Heart left ventricle (tissue), 16 donors: ENCODE results near the gene AZIN2. TPM values are rescaled to one million over a fixed set of nuclear protein-coding genes. Genes with fewer than 3 reads are reported as not detected.

Experiments
- ATAC-seq, 4 donors: fragments of 200-7000 bp; cut with Tn5 transposase; one replicate each; pipeline ENCODE4 v1.9.1; 2020 to 2022; ENCODE audit warnings: moderate library complexity in 4 of 4, mild to moderate bottlenecking in 3 of 4, moderate number of reproducible peaks in 1 of 4
- DNase-seq, 5 donors: peaks; one replicate each; pipeline ENCODE4 v3.0.0-alpha.2; 2020
- H3K27ac ChIP-seq, 12 donors: fragments of 200-600 bp; sonication (generic) in 4 of 12; one replicate each; pipeline versions ENCODE4 v1.5.0 to v1.8.0; 2016 to 2022; ENCODE audit warnings: mild to moderate bottlenecking in 2 of 12
- H3K27me3 ChIP-seq, 9 donors: fragments of 200-600 bp; sonication (generic) in 2 of 9; one replicate each; pipeline versions ENCODE4 v1.5.1 to v1.8.0; 2016 to 2022; ENCODE audit warnings: mild to moderate bottlenecking in 3 of 9
- H3K36me3 ChIP-seq, 9 donors: fragments of 200-600 bp; sonication (generic) in 2 of 9; one replicate each; pipeline versions ENCODE4 v1.5.0 to v1.8.0; 2018 to 2022; ENCODE audit warnings: mild to moderate bottlenecking in 2 of 9
- H3K4me1 ChIP-seq, 12 donors: fragments of 200-600 bp; sonication (generic) in 4 of 12; one replicate each; pipeline versions ENCODE4 v1.5.0 to v1.8.0; 2016 to 2022; ENCODE audit warnings: mild to moderate bottlenecking in 3 of 12
- H3K4me3 ChIP-seq, 12 donors: fragments of 200-600 bp; sonication (generic) in 4 of 12; one replicate each; pipeline versions ENCODE4 v1.5.0 to v1.8.0; 2017 to 2022; ENCODE audit warnings: mild to moderate bottlenecking in 9 of 12, moderate library complexity in 4 of 12
- H3K9me3 ChIP-seq, 12 donors: fragments of 200-600 bp; sonication (generic) in 4 of 12; one replicate each; pipeline versions ENCODE4 v1.5.0 to v1.8.0; 2016 to 2022; ENCODE audit warnings: mild to moderate bottlenecking in 1 of 12
- CTCF ChIP-seq, 12 donors: fragments of 200-600 bp; sonication (generic) in 4 of 12; IDR thresholded peaks; one replicate each; pipeline versions ENCODE4 v1.5.0 to v1.8.0; 2018 to 2022; ENCODE audit warnings: antibody characterized with exemption in 12 of 12, mild to moderate bottlenecking in 5 of 12
- POLR2A ChIP-seq, 2 donors: fragments of 450-650 bp; IDR thresholded peaks; one replicate each; pipeline ENCODE4 v1.6.1; 2017; ENCODE audit warnings: antibody characterized with exemption in 2 of 2, mild to moderate bottlenecking in 2 of 2, moderate library complexity in 2 of 2
- WGBS, 4 donors: extraction: QIAGEN DNeasy Blood & Tissue Kit in 2 of 4; methylation state at CpG; one replicate each; pipeline versions ENCODE4 v1.1.5 to v1.1.7; 2013 to 2018; 5-methylcytosine and 5-hydroxymethylcytosine counted together
- intact Hi-C, 10 donors: fragments of 100-400 bp; cut with DNase I; formaldehyde crosslinking; loops; one replicate each; pipeline versions ENCODE4 v1.11.1 to v1.14.2; 2022
- polyA plus RNA-seq, 2 donors: library from polyadenylated mRNA; stranded (reverse); fragments of 200-250 nt; gene quantifications; one replicate each; pipeline ENCODE4 v1.2.3, GENCODE V29; 2013
- total RNA-seq, 9 donors: library from RNA; depleted of rRNA in 2 of 9; stranded (reverse); fragments of >200 nt in 2 of 9; fragmentation: NEBNext Ultra II Directional in 3 of 9; extraction: Animal tissue kit (Norgen Biotek cat#: 25700) in 3 of 9; gene quantifications; one replicate each; pipeline versions ENCODE4 v1.1.0 to v1.2.4, GENCODE V29; 2016 to 2023
- donor health status: ischemic (EF 13 %, LVEDD 7.1; RV severe dilation, severe dysfunction).
- donor health status: healthy with polysubstance abuse.
- donor health status: DM: no; HTN: yes; CAD: no.
- donor health status: DM: no; HTN: no; CAD: no.
- donor health status: ischemic (EF 25% LVEDD 6.9; RV normal size, moderate dysfunction).
- donor health status: ischemic (EF 25% LVEDD 5.7; RV mildly dilated, moderate dysfunction).
- donor health status: healthy.
- donor health status: DM: yes; HTN: yes; CAD: no.
- donor health status: ischemic (EF 35%, LVEDD 5.7; RV mildly dilated, moderate dysfunction).
- donor health status: nonischemic (EF 11% LVEDD 7.7; RV severe dilation, severe dysfunction).
- donor health status: DM: yes; HTN: yes; CAD: no.
- donor health status: PGD.
- donor health status: ischemic (EF 29% LVEDD 5.4; RV normal size, mild dysfunction).
- donor health status: nonischemic (EF 23%, LVEDD 6.1; RV moderate dilation, normal function).

AZIN2 gene
- total and polyA plus RNA-seq, 11 donors: 1.3 to 5.4 (median 3.1) TPM

- 94 to 96% (median 95%) methylated on average over 2 of the region's 2 CpGs for WGBS, 4 donors
- intact Hi-C loops: no loop called here
Measured at GRCh38 chr1:33047290-33047689, 33.7 kb upstream of the AZIN2 start.

GRCh38 chr1:33047839-33048305, 33.1 kb upstream of the AZIN2 start:
- 90 to 96% (median 94%) methylated on average over 2 of the region's 2 CpGs for WGBS, 4 donors
- H3K4me3 ChIP-seq: no peak overlapping the region
- DNase-seq (no peak), ATAC-seq (no peak)
- H3K4me1 ChIP-seq: peaks cover 0 to 25% (median 3%) of the 10 kb centered on the region in 12 donors
- intact Hi-C loops: no loop called here
- H3K36me3 ChIP-seq: no peaks in the 10 kb centered on the region
- H3K9me3 ChIP-seq: no peaks in the 10 kb centered on the region
- no peaks in the 10 kb centered on the region for H3K27me3 ChIP-seq
- H3K27ac ChIP-seq: no peak overlapping the region
- no peak for TF ChIP-seq POLR2A (IDR thresholded peaks at IDR 0.05)
- no peak for TF ChIP-seq CTCF (IDR thresholded peaks at IDR 0.05)

More at GRCh38 chr1:33047290-33047689, 33.7 kb upstream of the AZIN2 start:
- ATAC-seq (no peak), DNase-seq (no peak)
- H3K36me3 ChIP-seq: no peaks in the 10 kb centered on the region
- H3K4me1 ChIP-seq: peaks cover 0 to 25% (median 3%) of the 10 kb centered on the region in 12 donors
- H3K27ac ChIP-seq: no peak overlapping the region
- no peaks in the 10 kb centered on the region for H3K9me3 ChIP-seq
- H3K27me3 ChIP-seq: no peaks in the 10 kb centered on the region
- TF ChIP-seq CTCF (IDR thresholded peaks at IDR 0.05) (no peak), POLR2A (IDR thresholded peaks at IDR 0.05) (no peak)
- H3K4me3 ChIP-seq: no peak overlapping the region

- H3K9me3 ChIP-seq: no peaks in the 10 kb centered on the region
- intact Hi-C loops: no loop called here
- DNase-seq (no peak), ATAC-seq (no peak)
- no peaks in the 10 kb centered on the region for H3K27me3 ChIP-seq
- WGBS, 4 donors: 86 to 92% (median 92%) methylated on average over 3 of the region's 3 CpGs
- no peaks in the 10 kb centered on the region for H3K36me3 ChIP-seq
- no peak overlapping the region for H3K27ac ChIP-seq
- TF ChIP-seq POLR2A (IDR thresholded peaks at IDR 0.05) (no peak), CTCF (IDR thresholded peaks at IDR 0.05) (no peak)
- H3K4me1 ChIP-seq: peaks cover 0 to 25% (median 3%) of the 10 kb centered on the region in 12 donors
- no peak overlapping the region for H3K4me3 ChIP-seq
Measured at GRCh38 chr1:33048426-33048825, 32.5 kb upstream of the AZIN2 start.

GRCh38 chr1:33049371-33049770, 31.6 kb upstream of the AZIN2 start:
- no peak overlapping the region for H3K4me3 ChIP-seq
- TF ChIP-seq CTCF (IDR thresholded peaks at IDR 0.05) (no peak), POLR2A (IDR thresholded peaks at IDR 0.05) (no peak)
- no peaks in the 10 kb centered on the region for H3K36me3 ChIP-seq
- no peak for DNase-seq
- H3K9me3 ChIP-seq: no peaks in the 10 kb centered on the region
- intact Hi-C loops: no loop called here
- H3K4me1 ChIP-seq: peaks cover 0 to 25% (median 0%) of the 10 kb centered on the region in 12 donors
- WGBS, 4 donors: 84 to 92% (median 91%) methylated on average over 7 of the region's 7 CpGs
- H3K27me3 ChIP-seq: no peaks in the 10 kb centered on the region
- peak overlapping the region in 2 of 12 donors; percentile 27 to 29 for H3K27ac ChIP-seq
- ATAC-seq: peak in 1 of 4 donors; percentile 20
